ENCODE measurements around the gene CD99L2.

DNA sequence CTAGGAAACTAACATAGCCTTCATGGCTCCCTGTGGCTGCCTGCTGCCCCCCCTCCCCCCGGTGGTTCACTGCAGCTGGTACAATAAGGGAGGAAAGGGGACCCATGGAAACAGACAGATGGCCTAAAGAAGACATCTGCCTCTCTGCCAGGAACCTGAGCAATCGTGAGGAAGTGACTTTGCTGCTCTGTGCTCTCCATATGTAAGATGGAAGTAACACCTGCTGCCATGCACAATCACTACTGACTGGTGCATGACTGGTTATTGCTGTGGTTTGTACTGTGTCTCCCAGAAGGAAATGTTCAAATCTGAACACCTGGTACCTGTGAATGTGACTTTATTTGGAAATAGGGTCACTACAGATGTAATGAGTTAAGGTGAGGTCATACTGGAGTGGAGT is 43.6 kb downstream of the CD99L2 start:
- TF ChIP-seq YY1 (IDR thresholded peaks at IDR 0.05) = no peak
- TF ChIP-seq, protein P1, sequence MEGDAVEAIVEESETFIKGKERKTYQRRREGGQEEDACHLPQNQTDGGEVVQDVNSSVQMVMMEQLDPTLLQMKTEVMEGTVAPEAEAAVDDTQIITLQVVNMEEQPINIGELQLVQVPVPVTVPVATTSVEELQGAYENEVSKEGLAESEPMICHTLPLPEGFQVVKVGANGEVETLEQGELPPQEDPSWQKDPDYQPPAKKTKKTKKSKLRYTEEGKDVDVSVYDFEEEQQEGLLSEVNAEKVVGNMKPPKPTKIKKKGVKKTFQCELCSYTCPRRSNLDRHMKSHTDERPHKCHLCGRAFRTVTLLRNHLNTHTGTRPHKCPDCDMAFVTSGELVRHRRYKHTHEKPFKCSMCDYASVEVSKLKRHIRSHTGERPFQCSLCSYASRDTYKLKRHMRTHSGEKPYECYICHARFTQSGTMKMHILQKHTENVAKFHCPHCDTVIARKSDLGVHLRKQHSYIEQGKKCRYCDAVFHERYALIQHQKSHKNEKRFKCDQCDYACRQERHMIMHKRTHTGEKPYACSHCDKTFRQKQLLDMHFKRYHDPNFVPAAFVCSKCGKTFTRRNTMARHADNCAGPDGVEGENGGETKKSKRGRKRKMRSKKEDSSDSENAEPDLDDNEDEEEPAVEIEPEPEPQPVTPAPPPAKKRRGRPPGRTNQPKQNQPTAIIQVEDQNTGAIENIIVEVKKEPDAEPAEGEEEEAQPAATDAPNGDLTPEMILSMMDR (IDR thresholded peaks at IDR 0.05; ENCODE audit: low read depth, low read length, missing input control) = no peak
- no peak for TF ChIP-seq TAF1 (conservative IDR thresholded peaks at IDR 0.05)
